ENCODE data around the gene SUMO2. TPM values are rescaled to one million over a fixed set of nuclear protein-coding genes. Genes with fewer than 3 reads are reported as not detected.

SUMO2 gene
- total RNA-seq, 1 donor from 2014 or later: 265 TPM

DNA sequence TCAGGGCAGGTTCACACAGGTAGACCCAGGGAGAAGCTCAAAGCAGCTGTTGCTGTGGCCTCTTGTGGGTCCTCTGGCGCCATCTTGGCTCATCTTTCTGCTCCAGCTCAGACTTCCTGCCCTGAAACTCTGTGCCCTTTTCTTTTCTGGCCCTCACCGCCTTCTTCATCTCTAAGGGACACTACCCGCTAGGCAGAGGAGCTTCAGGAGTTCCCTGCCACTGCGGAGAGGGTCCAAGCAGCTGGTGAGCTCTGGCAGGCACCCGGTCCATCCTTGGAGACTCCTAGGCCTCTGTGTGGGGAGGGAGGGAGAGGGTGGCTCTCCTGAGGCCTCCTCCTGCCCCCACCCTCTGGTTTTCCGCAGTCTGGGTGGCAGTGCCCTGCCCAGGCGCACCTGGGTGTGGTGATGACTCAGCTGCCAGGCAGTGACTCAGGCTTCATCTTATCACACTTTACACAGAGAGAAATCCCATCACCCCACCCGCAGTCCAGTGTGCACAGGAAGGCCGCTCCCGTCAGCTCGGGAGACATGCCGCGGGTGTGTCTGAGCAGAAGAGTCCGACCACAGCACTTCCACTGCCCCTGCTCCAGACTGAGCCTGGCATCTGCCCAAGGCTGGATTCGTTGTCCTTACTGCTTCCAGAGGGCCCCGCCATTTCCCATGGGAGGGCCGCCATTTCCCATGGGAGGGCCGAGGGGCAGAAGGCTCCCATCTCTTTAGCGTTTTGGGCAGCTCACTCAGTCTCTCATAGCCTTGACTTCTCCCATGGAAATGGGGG lies 58.5 kb downstream of the SUMO2 start:
- DNase-seq (ENCODE audit: low spot score): no peak

DNA sequence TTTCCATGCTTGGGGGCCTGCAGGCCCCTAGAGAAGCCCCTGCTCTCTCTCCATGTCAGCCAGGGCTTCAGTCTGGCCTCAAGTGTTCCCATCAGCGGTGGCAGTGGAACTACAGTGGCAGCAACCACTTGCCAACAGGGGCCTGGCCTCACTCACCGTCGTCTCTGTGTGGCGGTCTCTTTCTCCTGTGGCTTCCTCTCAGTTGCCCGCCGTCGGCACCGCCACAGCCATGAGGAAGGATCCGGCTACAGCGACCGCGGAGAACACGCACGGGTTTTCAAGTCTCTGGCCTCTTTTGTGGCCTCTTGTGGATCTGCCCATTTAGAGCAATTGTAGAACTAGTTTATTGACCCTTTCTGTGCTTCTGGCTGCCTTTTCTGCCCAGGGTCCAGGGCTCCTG lies 64.5 kb downstream of the SUMO2 start:
- no peak for DNase-seq (ENCODE audit: low spot score)

DNA sequence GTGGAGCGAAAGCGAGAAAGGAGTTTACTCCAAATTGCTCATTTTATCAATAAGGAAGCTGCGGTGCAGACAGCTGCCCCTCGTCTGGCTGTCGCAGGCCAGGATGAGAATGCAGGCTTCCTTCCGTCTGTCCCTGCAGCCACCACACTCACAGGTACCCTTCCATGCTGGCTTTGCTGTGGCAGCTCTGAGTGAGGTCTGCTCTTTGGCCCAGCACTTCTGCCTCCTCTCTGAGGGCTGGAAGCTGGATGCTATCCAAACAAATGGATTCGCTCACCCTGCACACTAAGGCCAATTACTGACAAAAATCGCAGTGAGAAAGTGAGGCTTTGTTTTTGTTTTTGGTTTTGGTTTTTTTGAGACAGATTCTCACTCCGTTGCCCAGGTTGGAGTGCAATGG lies 66.0 kb downstream of the SUMO2 start:
- DNase-seq (ENCODE audit: low spot score): no peak

Other genes starting within 250 kb of the SUMO2 start
- not detected for gene OTOP3, start 247.1 kb downstream of the SUMO2 start, total RNA-seq
- 14.4 TPM for gene HID1, start 210.2 kb downstream of the SUMO2 start, total RNA-seq
- 29.9 TPM for gene CDR2L, start 195.3 kb downstream of the SUMO2 start, total RNA-seq
- gene MRPL58, start 170.3 kb downstream of the SUMO2 start, total RNA-seq: 26.4 TPM
- 310 TPM for gene ATP5PD, start 136.0 kb downstream of the SUMO2 start, total RNA-seq
- 34.7 TPM for gene KCTD2, start 135.7 kb downstream of the SUMO2 start, total RNA-seq
- 12.3 TPM for gene SLC16A5, start 95.0 kb downstream of the SUMO2 start, total RNA-seq
- gene ARMC7, start 73.0 kb downstream of the SUMO2 start, total RNA-seq: 7.9 TPM
- 33.5 TPM for gene NT5C, start 51.2 kb downstream of the SUMO2 start, total RNA-seq
- gene JPT1, start 28.4 kb downstream of the SUMO2 start, total RNA-seq: 28.6 TPM
- 60.2 TPM for gene NUP85, start 22.7 kb upstream of the SUMO2 start, total RNA-seq
- 42.8 TPM for gene GGA3, start 78.6 kb upstream of the SUMO2 start, total RNA-seq
- 45.7 TPM for gene MRPS7, start 78.9 kb upstream of the SUMO2 start, total RNA-seq
- gene MIF4GD, start 88.3 kb upstream of the SUMO2 start, total RNA-seq: 15.5 TPM
- gene SLC25A19, start 106.5 kb upstream of the SUMO2 start, total RNA-seq: 16.4 TPM
- gene GRB2, start 222.7 kb upstream of the SUMO2 start, total RNA-seq: 154 TPM

Data from mesenteric fat pad (tissue), 1 donor.